HK-2 (cell line): Measurements from ENCODE around the gene CACNA1C.

ENCODE experiments used
- DNase-seq: peaks from one replicate; pipeline ENCODE4 v3.0.0-alpha.2; 2018; ENCODE audit not compliant: unreplicated experiment

Gene CACNA1C

GRCh38 chr12:2256915-2257314, 204.1 kb downstream of the CACNA1C start:
- no peak for DNase-seq

GRCh38 chr12:2258025-2258424, 205.2 kb downstream of the CACNA1C start:
- DNase-seq = no peak

- no peak for DNase-seq
Observed at GRCh38 chr12:2259369-2259768, 206.6 kb downstream of the CACNA1C start.

GRCh38 chr12:2260441-2260840, 207.7 kb downstream of the CACNA1C start:
- no peak for DNase-seq

- no peak for DNase-seq
Observed at GRCh38 chr12:2261708-2262107, 208.9 kb downstream of the CACNA1C start.

GRCh38 chr12:2262449-2262848, 209.7 kb downstream of the CACNA1C start:
- DNase-seq = no peak

GRCh38 chr12:2263901-2264300, 211.1 kb downstream of the CACNA1C start:
- no peak for DNase-seq

- no peak for DNase-seq
Observed at GRCh38 chr12:2264651-2265232, 212.0 kb downstream of the CACNA1C start.

- DNase-seq = no peak
Observed at GRCh38 chr12:2265461-2266167, 212.8 kb downstream of the CACNA1C start.

- no peak for DNase-seq
Observed at GRCh38 chr12:2266666-2267620, 214.2 kb downstream of the CACNA1C start.

- DNase-seq = no peak
Observed at GRCh38 chr12:2267703-2268470, 215.1 kb downstream of the CACNA1C start.

- no peak for DNase-seq
Observed at GRCh38 chr12:2268471-2269286, 215.9 kb downstream of the CACNA1C start.

GRCh38 chr12:2270846-2271245, 218.1 kb downstream of the CACNA1C start:
- DNase-seq = no peak

GRCh38 chr12:2271961-2272360, 219.2 kb downstream of the CACNA1C start:
- DNase-seq = no peak

- DNase-seq = no peak
Observed at GRCh38 chr12:2273288-2273687, 220.5 kb downstream of the CACNA1C start.

GRCh38 chr12:2273751-2274150, 221.0 kb downstream of the CACNA1C start:
- DNase-seq = no peak

GRCh38 chr12:2274733-2275132, 221.9 kb downstream of the CACNA1C start:
- DNase-seq = no peak

GRCh38 chr12:2276288-2277033, 223.7 kb downstream of the CACNA1C start:
- no peak for DNase-seq

GRCh38 chr12:2277492-2278155, 224.8 kb downstream of the CACNA1C start:
- no peak for DNase-seq

GRCh38 chr12:2281446-2281845, 228.7 kb downstream of the CACNA1C start:
- no peak for DNase-seq
